HG03342 (cell line): ENCODE results near the gene ZDHHC12.
"Not testable (repeated sequence)": the region's sequence is repeated elsewhere in the genome, so short reads cannot be mapped to it uniquely, and the experiment has no call there.

ENCODE experiments used
- ATAC-seq: cut with Tn5 transposase; IDR thresholded peaks from one replicate; pipeline ENCODE4 v1.9.1; 2021; ENCODE audit warnings: mild to moderate bottlenecking, moderate library complexity; ENCODE audit not compliant: unreplicated experiment

ZDHHC12 gene

DNA sequence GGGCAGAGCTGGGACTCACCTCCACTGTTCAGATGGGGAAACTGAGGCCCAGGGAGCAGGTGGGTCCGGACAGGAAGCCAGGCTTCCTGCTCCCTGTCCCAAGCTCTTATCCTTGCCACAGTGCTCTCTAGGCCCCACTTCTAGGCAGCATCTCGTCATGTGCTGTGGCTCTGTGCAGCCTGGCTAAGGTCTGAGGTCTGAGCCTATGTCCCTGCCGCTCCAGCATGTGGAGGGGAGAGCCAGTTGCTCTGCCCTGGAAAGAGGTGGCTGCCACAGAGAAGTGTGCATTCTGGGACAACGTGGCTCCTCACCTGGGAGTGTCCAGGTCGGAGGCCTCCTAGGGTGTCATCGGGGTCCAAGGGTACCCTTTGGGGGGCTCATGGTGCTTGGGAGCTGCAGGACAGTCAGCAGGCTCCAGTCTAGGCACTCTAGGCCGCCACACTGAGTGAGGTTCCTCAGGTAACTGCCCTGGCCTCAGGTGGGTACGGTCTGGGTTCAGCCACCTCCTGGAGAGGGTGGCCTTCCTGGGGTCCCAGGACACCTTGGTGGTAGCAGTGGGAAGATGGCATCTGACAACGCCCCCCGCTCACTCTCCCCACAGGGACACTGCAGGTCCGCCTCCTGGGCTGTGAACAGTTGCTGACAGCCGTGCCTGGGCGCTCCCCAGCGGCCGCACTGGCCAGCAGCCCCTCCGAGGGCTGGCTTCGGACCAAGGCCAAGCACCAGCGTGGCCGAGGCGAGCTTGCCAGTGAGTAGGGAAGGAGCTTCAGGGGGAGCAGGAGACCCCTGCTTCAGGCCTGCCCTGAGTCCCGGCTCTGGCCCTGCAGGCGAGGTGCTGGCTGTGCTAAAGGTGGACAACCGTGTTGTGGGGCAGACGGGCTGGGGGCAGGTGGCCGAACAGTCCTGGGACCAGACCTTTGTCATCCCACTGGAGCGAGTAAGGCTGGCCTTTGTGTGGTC lies 11.2 kb downstream of the ZDHHC12 start:
- ATAC-seq = no peak

DNA sequence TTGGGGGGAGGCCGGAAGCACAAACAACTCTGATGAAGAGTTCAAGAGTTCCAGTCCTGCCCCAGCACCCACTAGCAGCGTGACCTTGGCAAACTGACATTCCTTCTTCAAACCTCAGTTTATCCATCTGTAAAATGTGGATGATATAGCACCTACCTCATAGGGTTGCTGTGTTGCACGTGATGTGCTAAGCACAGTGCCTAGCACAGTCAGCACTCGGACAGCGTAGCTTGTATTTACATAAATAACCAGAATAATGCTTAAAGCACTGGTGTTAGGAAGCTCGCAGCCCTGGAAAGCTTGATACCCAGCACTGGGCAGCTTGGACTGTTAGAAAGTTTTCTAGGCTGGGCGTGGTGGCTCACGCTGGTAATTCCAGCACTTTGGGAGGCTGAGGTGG lies 16.5 kb downstream of the ZDHHC12 start:
- ATAC-seq = no peak

DNA sequence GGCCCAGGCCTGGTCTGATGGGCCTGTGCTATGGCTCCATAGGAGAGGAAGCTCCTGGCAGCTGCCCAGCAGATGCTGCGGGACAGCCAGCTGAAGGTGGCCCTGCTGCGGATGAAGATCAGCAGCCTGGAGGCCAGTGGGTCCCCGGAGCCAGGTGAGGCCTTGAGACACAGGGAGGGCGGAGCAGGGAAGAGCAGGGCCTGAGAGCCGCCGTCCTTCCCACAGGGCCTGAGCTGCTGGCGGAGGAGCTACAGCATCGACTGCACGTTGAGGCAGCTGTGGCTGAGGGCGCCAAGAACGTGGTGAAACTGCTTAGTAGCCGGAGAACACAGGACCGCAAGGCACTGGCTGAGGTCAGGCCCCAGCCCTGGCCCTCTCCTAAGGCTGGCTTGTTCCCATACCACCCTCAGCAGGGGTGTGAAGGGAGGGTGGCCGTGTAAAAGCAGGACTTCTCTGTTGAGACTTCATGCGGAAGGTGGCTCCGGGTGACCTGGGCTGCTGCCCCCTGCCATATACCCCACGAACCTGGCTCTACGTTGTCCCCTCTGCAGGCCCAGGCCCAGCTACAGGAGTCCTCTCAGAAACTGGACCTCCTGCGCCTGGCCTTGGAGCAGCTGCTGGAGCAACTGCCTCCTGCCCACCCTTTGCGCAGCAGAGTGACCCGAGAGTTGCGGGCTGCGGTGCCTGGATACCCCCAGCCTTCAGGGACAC lies 17.1 kb downstream of the ZDHHC12 start:
- no peak for ATAC-seq

DNA sequence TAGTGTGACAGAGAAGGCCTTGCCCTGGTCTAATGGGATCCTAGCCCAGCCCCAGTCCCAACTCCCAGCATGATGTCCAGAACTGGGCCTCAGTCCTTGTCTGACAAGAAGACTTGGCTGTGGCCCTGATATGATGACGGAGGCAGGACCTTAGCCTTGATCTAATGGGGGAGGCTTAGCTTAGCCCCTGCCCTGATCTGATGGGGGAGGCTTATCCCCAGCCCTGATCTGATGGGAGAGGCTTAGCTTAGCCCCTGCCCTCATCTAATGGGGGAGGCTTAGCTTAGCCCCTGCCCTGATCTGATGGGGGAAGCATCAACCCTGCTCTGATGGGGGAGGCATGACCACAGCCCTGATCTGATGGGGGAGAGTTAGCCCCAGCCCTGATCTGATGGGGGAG lies 17.9 kb downstream of the ZDHHC12 start:
- ATAC-seq = no peak

DNA sequence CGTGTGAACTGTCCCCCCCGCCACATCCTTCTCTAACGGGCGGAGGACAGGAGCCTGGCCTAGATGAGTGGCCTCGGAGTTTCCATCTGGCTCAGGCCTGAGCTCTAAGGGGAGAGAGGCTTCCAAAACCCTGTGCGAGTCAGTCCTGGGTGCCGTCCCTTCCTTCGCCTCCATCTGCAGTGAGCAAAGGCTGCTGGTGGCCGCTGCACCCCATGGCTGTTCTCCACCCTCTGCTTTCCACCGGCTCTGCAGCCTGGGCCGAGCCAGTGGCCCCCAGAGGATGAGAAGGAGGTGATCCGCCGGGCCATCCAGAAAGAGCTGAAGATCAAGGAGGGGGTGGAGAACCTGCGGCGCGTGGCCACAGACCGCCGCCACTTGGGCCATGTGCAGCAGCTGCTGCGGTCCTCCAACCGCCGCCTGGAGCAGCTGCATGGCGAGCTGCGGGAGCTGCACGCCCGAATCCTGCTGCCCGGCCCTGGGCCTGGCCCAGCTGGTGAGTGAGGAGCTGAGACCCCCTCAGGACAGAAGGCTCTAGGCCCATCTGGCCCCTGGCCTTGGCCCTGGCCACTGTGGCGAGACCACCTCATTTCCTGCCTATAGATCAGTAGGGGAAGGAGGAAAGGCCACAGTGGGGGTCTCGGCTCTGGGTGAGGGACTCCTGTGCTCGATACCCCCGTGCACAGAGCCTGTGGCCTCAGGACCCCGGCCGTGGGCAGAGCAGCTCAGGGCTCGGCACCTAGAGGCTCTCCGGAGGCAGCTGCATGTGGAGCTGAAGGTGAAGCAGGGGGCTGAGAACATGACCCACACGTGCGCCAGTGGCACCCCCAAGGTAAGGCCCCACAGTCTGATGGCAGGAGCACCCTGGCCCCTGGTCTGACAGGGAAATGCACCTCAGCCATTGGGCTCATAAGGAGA lies 18.6 kb downstream of the ZDHHC12 start:
- ATAC-seq = no peak

DNA sequence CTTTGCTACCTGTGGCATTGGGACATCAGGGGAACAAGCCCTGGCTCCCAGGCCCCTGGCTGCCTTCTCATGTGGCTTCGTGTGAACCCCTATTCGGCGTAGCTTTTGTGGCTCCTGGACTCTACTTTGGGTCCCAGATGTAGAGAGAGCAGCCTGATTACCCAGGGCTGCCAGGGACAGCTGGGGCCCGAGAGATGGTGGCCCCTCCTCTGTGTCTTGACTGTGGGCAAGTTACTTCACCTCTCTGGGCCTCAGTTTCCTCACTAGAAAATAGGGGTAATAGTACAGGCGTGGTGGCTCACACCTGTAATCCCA lies 19.6 kb downstream of the ZDHHC12 start:
- ATAC-seq = no peak

DNA sequence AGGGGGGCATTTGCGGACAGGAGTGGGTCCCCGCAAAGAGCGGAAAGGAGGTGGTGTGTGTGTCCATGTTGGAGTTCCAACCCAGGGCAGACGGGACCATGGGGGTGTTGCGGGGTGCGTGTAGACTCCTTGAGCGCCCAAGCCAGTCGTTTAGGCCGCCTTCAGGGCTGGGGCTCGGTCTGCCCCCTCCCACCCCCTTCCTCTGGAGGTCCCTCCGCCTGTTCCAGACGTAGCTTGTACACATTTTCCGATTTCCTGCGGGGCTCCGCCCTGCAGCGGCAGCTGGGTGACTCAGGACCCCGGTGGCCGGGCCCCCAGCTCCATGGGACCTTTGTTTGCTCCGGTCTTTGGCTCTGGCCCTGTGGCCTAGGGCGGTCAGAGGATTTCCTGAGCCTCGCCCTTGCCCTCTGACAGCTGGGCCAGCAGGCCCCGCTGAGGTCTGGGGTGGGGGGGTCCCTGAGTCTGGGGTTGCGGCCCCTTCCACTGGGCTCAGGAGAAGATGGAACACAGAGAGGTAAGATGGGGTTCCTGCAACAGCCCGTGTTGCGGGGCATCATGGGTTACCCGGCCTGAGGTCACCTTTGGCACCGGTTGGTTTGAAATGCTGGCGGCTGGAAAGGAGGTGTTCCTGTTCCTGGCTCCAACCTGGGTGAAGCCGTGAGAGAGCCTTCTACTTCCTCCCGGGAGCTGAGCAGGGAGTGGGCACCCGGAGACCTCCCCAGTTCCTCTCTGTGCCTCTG lies 20.1 kb downstream of the ZDHHC12 start:
- ATAC-seq = no peak

DNA sequence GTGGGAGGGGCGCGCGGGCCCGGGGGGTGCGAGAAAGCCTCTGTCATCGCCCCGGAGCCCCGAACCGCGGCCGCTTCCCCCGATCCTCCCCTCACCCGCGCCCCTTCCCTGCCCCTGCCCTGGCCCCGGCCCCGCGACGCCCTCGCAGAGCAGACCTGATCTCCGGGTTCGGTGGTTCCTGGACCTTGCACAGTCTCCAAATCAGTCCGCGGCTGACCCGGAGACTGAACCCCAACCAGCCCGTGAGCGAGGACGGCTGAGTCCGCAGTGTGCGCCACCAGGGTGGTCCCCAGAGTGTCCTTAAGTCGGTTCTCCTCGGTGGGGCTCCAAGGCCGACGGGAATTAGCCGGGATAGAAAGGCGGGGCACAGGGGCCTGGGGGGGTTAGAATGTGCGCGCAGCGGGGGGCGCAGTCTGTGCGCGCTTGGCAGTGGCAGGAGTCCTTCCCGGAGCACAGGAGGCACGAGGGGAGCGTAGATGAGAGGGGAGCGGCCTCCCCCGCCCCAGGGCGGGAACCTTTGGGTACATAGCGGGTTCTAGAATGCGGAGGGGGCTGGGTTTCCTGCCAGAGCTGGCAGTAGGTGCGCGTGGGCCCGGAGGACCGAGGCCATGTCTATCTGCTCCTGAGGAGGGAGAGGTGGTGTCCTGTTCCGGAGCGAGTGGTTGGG lies 20.8 kb downstream of the ZDHHC12 start:
- ATAC-seq = no peak

DNA sequence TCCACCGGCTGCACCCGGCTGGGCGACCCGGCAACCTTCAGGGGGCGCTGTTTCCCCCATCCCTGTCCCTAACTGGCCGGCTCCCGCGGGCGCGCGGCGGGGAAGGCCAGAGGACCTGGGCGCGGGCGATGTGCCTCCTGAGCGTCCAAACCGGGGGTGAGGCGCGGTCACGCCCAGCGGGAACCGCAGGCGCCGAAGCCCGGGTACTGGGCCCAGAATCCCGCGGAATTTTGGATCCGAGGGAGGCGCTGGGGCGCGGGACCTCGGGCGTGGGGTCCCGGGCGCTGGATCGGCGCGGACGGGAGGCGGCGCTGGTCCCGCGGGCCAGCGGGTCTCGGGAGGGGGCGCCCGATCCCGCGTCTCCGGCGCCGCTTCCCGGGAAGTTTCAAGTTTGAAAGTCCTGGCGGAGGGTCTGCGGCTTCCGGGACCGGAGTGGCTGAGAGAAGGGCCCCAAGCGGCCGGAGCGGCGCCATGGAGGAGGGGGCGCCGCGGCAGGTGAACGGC lies 21.4 kb downstream of the ZDHHC12 start, which contains the start of gene PKN3:
TSS of gene PKN3 (plus strand) at position 59 of the 504 bp plus-strand sequence. CDS start at position 472, 413 bp downstream.
- peak; percentile 73 for ATAC-seq

DNA sequence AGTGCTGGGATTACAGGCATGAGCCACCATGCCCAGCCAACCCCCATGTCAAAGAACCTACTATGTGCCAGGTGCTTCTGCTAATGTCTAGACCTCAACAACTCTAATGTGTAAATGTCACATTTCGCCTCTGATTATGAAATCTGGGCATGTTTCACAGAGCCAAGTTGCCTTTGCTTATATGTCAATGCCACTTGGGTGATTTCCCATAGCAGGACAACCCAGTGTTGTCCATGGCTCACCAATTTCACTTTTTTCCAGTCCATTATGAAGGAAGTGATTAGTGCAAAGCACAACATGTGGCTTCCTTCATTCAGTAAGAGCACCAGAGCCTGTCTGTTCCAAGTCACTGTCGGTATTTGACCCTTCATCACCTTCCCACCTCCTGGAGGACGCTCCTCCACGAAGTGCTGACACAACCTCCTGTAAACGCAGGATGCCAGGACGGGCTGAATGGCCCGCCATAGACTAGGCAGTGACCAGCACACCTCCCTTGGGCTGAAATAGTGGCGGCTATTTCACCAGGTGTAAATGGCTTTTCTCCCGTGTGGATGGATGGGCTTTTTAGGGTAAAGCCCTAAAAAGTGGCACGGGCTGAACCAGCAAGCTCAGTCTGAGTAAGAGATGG lies 22.6 kb downstream of the ZDHHC12 start:
- no peak for ATAC-seq

DNA sequence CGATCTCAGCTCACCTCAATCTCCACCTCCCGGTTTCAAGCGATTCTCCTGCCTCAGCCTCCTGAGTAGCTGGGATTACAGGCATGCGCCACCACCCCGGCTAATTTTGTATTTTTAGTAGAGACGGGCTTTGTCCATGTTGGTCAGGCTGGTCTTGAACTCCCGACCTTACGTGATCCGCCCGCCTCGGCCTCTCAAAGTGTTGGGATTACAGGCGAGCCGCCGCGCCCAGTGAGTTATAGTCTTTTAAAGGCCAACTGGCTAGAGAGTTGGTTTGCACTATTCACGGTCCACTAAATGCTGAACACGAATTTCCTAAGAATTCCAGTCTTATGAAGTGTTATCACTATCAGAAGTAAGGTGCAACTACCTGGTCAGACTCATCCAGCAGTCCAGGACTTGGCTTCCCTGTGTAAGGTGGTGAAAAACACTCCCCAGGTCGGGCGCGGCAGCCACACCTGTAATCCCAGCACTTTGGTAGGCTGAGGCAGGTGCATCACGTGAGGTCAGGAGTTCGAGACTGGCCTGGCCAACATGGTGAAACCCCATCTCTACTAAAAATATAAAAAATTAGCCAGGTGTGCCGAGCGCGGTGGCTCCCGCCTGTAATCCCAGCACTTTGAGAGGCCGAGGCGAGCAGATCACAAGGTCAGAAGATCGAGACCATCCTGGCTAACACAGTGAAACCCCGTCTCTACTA lies 24.7 kb downstream of the ZDHHC12 start:
- not testable (repeated sequence) for ATAC-seq

DNA sequence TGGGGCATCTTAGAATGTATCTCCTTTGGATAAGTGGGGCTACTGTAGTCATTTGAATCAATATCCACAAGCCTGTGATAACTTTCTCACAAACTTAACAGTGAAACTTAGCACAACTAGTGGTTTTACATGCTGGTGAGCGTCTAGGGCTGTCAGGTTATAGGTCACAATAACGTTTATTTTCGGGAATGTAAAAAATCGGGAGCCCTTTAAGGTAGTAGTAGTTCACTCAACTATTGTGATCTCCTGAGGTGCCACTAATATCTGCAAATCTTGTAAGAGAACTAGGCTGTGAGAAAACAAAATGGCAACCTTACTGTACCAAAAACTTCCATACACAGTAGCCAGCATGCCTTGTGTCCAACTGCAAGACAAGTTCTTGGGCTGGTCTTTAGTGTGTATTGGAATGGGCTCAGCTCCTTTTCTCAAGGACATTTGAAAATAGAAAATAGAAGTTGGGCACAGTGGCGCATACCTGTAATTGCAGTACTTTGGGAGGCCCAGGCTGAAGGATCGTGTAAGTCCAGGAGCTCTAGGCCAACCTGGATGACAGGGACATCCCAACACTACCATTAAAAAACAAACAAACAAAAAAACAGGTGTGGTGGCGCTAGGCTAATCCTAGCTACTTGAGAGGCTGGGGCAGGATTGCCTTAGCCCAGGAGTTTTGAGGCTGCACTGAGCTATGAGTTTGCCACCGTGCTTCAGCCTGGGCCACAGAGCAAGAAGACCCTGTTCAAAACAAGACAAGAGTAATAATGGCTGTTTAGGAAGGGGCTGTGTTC lies 26.8 kb downstream of the ZDHHC12 start:
- no peak for ATAC-seq

DNA sequence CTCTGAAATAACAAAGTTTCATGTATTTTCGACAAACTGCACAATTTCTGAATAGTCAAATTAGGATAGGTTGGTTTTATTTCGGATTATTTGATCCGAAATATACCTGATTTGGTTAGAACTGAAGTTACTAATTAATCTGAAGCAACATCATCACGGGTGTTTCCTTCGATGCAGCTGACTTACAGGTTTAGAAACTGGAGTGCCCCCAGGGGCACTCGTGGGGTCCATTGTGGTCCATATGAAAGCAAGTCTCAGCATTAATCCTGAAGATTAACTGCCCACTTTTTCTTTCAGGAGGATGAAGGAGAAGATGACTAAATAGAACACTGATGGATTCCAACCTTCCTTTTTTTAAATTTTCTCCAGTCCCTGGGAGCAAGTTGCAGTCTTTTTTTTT lies 29.6 kb downstream of the ZDHHC12 start:
- ATAC-seq = no peak

DNA sequence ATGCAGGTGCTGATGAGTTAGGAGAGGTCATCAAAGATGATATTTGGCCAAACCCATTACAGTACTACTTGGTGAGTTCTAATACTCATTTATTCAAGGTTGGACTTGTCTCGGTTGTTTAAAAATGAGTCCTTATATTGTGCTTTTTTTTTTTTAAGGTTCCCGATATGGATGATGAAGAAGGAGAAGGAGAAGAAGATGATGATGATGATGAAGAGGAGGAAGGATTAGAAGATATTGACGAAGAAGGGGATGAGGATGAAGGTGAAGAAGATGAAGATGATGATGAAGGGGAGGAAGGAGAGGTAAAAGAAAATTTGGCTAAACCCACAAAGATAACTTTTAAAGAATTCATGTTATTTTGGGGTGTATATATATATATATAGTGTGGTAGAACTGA lies 30.2 kb downstream of the ZDHHC12 start:
- not testable (repeated sequence) for ATAC-seq

DNA sequence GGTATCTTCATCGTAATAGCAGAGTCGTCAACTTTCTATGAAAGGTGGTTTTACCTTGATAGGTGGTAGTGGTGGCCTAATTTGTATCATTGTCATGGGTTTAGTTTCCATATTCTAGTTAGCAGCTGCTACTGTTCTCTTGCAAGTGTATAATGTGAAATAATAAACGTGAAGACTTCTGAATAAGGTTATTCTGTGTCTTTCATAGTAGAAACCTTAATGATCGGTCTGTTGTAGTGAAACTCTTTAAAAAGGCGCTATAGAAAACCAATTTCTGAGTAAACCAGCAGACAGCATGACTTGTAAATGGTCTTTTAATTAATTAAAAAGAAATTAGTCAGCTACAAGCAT lies 33.3 kb downstream of the ZDHHC12 start:
- ATAC-seq = no peak

DNA sequence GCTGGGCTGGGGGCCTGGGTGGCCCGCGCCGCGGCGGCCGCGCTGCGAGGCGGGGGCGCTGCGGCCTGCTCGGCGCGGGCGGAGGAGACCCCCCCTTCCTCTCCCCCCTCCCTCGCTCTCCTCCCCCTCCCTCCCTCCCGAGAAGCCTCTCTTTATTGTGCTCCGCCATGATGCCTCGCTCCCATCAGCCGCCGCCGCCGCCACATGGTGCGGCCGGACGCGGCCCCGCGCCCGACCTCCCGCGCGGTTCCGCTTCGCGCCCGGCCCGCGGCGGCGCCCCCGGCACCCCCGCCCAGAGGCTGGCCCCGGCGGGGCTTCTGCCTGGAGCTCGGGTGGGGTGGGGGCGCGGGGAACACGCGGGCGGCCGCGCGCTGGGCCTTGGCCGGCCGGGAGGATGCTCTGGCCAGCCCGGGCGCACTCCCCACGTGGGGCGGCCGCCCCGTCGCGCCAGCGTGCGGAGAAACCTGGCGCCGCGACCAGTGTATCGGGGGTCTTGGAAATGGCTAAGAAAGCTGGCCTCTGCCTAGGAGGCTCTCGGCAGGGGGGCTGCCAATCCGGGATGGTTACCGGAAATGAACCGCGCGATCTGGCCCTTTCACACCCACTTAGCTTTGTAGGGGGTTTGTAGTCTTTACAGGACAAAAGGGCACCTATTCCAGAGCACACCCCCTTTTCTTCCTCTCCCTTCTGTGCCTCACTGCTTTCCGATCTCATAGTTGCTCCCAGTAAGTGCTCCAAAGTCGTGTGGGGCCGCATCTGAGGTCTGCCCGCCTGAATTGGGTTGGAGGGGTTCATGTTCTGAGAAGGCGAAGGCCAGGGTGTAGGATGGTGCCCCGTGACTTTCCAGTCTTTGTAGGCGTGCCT lies 33.9 kb downstream of the ZDHHC12 start:
- peak; percentile 1 for ATAC-seq

DNA sequence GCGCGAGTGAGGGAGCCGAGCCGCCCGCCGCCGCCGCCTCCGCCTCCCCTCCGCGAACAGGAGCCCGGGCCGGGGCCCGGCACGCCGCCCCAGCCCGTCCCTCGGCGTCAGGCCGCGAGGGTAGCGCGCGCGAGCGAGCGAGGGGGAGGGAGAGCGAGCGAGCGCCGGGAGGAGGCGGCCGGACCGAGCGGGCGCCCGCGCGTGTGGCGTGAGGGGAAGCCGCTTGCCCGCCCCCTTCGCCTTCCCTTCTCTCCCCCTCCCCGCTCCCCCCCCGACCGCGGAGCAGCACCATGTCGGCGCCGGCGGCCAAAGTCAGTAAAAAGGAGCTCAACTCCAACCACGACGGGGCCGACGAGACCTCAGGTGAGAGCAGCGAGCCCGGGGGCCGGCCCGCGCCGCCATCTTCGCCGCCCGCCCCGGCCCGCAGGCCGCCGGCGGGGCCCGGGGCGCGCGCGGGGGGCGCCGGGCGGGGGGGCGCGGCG lies 34.6 kb downstream of the ZDHHC12 start:
- peak; percentile 4 for ATAC-seq
